ENCODE measurements around the gene C17orf113.
"Not testable (repeated sequence)": the region's sequence is repeated elsewhere in the genome, so short reads cannot be mapped to it uniquely, and the experiment has no call there.

Gene C17orf113

GRCh38 chr17:42041619-42042018, 8.8 kb downstream of the C17orf113 start:
- DNase-seq = no peak

GRCh38 chr17:42040818-42041217, 9.6 kb downstream of the C17orf113 start:
- no peak for DNase-seq

GRCh38 chr17:42039794-42040763, 10.3 kb downstream of the C17orf113 start:
- DNase-seq = no peak

DNA sequence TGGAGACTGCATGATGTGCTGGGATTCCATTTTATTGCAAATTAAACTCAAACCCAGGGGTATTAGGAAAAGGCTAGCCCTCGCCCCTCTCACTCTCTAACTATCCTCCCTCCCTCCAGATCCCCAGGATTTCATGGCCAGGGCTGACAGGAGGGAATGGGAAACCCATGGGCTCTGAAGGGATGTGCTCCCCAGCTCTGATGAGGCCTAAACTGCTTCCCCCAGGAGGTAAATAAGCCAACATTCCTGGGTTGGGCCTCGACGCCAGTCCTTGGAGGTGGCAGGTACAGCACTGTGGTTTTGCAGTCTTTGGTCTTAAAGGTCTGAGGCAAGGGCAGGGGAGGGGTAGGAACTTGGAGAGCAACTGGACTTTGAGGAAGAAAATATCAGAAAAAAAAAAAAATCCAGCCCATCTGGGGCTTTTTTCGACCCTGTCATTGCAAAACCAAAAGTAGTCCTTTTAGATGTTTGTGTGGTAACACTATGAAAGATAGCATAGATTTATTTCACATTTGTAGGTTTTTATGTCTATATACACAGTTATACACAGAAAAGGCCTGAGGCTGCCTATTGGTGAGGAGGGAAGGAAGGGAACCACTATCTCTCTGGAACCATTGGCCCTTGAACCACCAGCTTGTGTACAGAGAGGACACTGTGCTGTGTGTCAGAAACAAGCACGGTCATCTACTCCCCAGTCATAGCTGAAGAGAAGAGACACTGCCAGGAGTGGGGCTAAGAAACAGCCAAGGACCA, 12.0 kb downstream of the C17orf113 start:
- DNase-seq = no peak

DNA sequence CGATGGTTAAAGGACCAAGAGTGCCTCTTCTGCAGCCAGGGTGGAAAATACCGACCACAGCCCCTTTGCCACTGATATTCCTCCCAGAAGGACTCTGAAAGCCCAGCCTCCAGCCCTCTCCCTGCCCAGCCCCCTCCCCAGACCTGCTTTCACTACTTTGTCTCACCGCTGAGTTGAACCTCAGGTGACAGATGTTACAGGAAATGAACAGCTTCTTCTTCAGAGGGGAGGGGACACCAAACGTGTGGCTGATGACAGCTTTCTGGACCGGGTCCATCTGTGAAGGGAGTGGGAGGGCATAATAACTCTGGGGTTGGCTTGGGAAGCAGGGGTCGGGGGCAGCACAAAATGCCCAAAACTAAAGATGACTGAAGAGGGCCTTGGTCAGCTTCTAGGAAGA, 16.3 kb downstream of the C17orf113 start:
- no peak for DNase-seq

- DNase-seq = no peak
Measured at GRCh38 chr17:42031584-42031983, 18.8 kb downstream of the C17orf113 start.

GRCh38 chr17:42028791-42029127, 21.6 kb downstream of the C17orf113 start:
- DNase-seq = no peak

- DNase-seq = no peak
Measured at GRCh38 chr17:42027961-42028790, 22.2 kb downstream of the C17orf113 start.

DNA sequence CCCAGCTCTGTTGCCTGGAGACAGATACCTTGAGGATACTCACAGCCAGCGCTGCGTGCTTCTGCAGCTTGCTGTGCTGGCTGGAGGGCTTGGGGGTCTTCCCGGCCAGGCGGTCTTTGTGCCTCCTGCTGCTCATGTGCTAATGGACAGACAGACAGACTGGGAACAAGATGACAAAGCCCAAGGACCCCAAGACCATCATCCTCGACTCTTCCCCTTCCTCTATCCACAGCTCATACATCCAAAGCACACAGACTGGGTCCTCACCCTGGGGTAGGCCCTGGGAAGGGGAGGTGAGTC, 22.9 kb downstream of the C17orf113 start:
- no peak for DNase-seq

- no peak for DNase-seq
Measured at GRCh38 chr17:42026857-42027589, 23.4 kb downstream of the C17orf113 start.

DNA sequence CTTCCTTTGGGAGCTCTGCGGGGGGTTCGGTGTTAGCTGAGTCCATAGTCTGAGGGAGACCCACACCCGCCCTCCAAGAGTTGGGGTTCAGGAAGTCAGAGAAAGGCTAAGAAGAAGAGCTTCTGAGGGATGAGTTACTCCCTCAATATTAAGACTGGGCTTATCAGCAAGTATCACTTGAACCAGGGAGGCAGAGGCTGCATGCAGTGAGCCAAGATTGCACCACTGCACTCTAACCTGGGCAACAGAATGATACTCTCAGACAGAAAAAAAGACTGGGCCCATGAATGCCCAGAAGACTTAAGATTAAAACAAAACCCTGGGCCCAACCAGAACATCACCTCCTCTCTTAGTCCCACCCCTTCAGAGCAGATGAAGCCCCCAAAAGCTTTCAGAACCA, 24.5 kb downstream of the C17orf113 start:
- no peak for DNase-seq

- no peak for DNase-seq
Measured at GRCh38 chr17:42025191-42025579, 25.2 kb downstream of the C17orf113 start.

GRCh38 chr17:42023524-42024349, 26.7 kb downstream of the C17orf113 start:
- DNase-seq = no peak

DNA sequence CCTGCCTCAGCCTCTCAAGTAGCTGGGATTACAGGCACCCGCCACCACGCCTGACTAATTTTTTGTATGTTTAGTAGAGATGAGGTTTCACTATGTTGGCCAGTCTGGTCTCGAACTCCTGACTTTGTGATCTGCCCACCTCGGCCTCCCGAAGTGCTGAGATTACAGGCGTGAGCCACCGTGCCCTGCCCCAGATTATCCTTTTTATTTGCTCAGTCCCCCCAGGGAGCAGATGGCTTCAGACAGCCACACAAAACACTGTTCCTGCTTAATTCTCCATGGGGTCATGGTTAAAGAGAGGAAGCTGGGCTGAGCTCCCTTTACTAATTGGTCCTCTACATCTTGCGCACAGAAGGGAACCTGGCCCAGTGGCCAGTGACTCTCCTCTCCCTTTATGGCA, 29.6 kb downstream of the C17orf113 start:
- DNase-seq = not testable (repeated sequence)

- DNase-seq = peak; percentile 93
Measured at GRCh38 chr17:42019509-42020404, 30.6 kb downstream of the C17orf113 start, which contains the start of gene NKIRAS2. NKIRAS2 (plus strand) TSS chr17:42020090; CDS start chr17:42021578, 1,488 bp downstream.

GRCh38 chr17:42018988-42019387, 31.4 kb downstream of the C17orf113 start:
- no peak for DNase-seq

- DNase-seq = no peak
Measured at GRCh38 chr17:42018339-42018738, 32.1 kb downstream of the C17orf113 start.

GRCh38 chr17:42017866-42018200, 32.6 kb downstream of the C17orf113 start:
- no peak for DNase-seq

- DNase-seq = peak; percentile 94
Measured at GRCh38 chr17:42016941-42017865, 33.2 kb downstream of the C17orf113 start, which contains the start of gene DNAJC7. DNAJC7 (minus strand) TSS chr17:42017439; CDS start chr17:42017416, 23 bp downstream.
